ENCODE results near the gene MRPS22. TPM values are rescaled to one million over a fixed set of nuclear protein-coding genes. Genes with fewer than 3 reads are reported as not detected.

Gene MRPS22
- total RNA-seq (10 to 100 TPM; 37.2 to 41.2 TPM), polyA plus RNA-seq (10 to 100 TPM; 33.6 to 43.8 (median 42.1) TPM), total RNA-seq (54.5 to 81.8 (median 70.3) reads per million in 6 experiments)

GRCh38 chr3:139343895-139344856 is at the start of gene MRPS22:
TSS of gene MRPS22 (plus strand) at chr3:139344020. CDS start at chr3:139344027, 7 bp downstream.
- Mint-ChIP-seq H3K4me1 (peaks cover 3 to 16% (median 6%) of the 10 kb centered on the region in 4 donors), H3K27ac (peak within 1 kb of the TSS in 3 of 10 donors; percentile 53 to 83 (median 70)), H3K9me3 (peaks cover 0 to 11% (median 0%) of the 10 kb centered on the region in 9 donors), H3K4me3 (no peak within 1 kb of the TSS), H3K36me3 (peaks cover 0 to 25% (median 0%) of the 10 kb centered on the region in 3 donors), H3K27me3 (peaks cover 0 to 12% (median 5%) of the 10 kb centered on the region in 5 donors)
- DNase-seq (peak; percentile 60 to 90 (median 80)), ATAC-seq (peak; percentile 99)
- POLR2A ChIA-PET = interaction anchor here (0.8 to 1.4 kb wide), 3 partner anchors 10 to 45 kb away, joined by 3 to 4 read pairs (median 4); partner anchors contain the start of gene COPB2

DNA sequence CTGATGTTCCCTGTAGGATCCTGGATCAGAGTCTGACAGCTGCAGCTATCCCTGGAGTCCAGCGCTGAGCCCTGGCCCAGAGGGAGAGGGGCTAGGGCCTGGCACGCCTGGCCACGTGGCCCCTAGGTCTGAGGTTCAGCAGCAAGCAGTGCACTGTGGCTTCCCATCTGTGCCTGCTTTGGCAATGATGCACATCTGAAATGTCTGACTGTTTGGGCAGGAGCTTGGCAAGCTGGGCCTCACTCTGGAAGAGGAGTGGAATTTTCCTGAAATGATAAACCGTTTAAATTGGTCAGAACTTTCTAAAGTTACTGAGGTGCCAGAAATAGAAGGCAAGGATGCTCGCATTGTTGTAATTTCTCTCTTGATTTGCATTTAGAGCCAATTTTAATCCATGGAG is 48.8 kb upstream of the MRPS22 start:
- no peak for ATAC-seq
- H3K36me3 Mint-ChIP-seq = no peaks in the 10 kb centered on the region
- no peaks in the 10 kb centered on the region for H3K9me3 Mint-ChIP-seq
- POLR2A ChIA-PET = no interaction called here
- H3K27me3 Mint-ChIP-seq = peaks cover 0 to 9% (median 0%) of the 10 kb centered on the region in 5 donors
- peaks cover 0 to 2% (median 0%) of the 10 kb centered on the region in 4 donors for H3K4me1 Mint-ChIP-seq
- no peak for DNase-seq
- no peak overlapping the region for H3K4me3 Mint-ChIP-seq
- no peak overlapping the region for H3K27ac Mint-ChIP-seq

DNA sequence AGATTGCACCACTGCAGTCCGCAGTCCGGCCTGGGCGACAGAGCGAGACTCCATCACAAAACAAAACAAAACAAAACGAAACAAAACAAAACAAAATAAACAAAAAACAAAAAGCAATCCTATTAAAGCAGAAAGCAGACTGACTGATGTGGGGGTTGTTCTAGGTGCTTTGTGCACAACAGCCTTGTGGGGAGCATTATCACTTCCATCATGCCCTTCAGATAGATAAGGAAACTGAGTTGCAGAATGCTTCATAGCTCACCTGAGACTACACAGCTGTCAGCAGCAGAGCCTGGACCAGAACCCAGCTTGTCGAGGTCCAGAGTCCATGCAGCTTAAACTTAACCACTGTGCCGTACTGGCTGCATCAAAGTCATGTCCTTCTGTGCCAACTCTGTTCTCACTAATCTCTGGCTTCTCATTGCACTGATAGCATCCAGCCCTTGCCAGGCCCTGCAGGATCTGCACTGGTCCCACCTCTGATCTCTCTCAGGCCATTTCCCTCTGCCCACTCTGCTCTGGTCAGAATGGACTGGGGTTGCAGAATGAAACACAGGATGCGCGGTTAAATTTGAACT is 47.6 kb upstream of the MRPS22 start:
- no peaks in the 10 kb centered on the region for H3K9me3 Mint-ChIP-seq
- no peak overlapping the region for H3K4me3 Mint-ChIP-seq
- H3K4me1 Mint-ChIP-seq = peaks cover 0 to 2% (median 0%) of the 10 kb centered on the region in 4 donors
- no peak overlapping the region for H3K27ac Mint-ChIP-seq
- POLR2A ChIA-PET = no interaction called here
- ATAC-seq (no peak), DNase-seq (no peak)
- H3K36me3 Mint-ChIP-seq = no peaks in the 10 kb centered on the region
- H3K27me3 Mint-ChIP-seq = peaks cover 0 to 9% (median 3%) of the 10 kb centered on the region in 5 donors

DNA sequence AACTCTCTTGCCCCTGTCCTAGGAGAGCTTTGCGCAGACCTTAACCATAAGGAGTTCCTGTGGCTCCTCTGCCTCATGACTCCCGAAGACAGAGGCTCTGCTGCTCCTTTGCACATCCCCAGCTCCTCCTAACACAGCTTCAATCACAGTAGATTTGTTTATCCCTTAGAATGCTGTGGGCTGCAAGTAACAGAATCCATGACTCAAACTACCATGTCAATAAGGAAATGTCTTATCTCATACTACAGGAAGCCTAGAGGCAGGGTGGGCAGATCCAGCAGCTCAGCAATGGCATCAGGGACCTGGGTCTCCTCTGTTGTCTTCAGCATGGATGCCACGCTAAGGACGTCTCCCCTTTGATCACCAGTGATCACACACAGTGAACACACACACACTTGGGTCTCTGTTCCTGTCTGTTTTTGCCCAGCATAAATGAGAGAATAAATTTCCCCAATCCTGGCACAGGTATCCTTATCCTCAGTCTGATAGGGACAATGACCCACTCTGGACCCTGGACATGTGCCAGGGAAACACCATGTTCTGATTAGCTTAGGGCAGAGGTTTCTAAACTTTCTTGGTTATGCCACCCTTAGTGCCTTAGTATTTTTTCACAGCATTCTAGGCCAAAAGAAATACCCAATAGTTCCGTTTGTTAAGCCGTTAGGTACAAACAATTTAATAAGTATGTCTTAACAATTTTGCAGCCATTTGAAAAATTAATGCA is 46.1 kb upstream of the MRPS22 start:
- DNase-seq (no peak), ATAC-seq (no peak)
- POLR2A ChIA-PET = no interaction called here
- H3K4me1 Mint-ChIP-seq = peaks cover 0 to 7% (median 2%) of the 10 kb centered on the region in 4 donors
- H3K4me3 Mint-ChIP-seq = no peak overlapping the region
- H3K27ac Mint-ChIP-seq = no peak overlapping the region
- peaks cover 0 to 9% (median 5%) of the 10 kb centered on the region in 5 donors for H3K27me3 Mint-ChIP-seq
- H3K36me3 Mint-ChIP-seq = no peaks in the 10 kb centered on the region
- no peaks in the 10 kb centered on the region for H3K9me3 Mint-ChIP-seq

- no peaks in the 10 kb centered on the region for H3K36me3 Mint-ChIP-seq
- POLR2A ChIA-PET = no interaction called here
- H3K9me3 Mint-ChIP-seq = no peaks in the 10 kb centered on the region
- H3K4me3 Mint-ChIP-seq = no peak overlapping the region
- peaks cover 0 to 9% (median 5%) of the 10 kb centered on the region in 5 donors for H3K27me3 Mint-ChIP-seq
- peaks cover 0 to 7% (median 2%) of the 10 kb centered on the region in 4 donors for H3K4me1 Mint-ChIP-seq
- H3K27ac Mint-ChIP-seq = no peak overlapping the region
- ATAC-seq (no peak), DNase-seq (no peak)
Observed at GRCh38 chr3:139299261-139300132, 44.3 kb upstream of the MRPS22 start.

DNA sequence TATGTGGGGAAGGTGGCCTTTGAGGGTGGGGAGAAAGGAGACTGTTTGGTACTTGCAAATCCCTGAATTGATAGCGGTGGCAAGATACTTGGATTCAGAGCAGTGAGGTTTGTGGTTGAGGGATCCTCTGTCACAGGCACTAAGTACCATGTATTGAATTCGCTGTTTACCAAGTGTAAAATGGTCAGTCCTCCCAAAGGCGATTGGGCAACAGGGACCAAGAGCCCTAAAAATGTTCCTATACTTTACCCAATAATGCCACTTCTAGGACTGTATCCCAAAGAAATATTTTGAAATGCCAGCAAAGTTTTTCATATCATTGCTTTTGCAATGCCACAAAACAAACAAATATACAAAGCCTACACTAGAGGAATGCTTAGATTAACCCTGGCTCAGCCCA is 43.4 kb upstream of the MRPS22 start:
- no peak overlapping the region for H3K27ac Mint-ChIP-seq
- POLR2A ChIA-PET = no interaction called here
- ATAC-seq (no peak), DNase-seq (no peak)
- no peak overlapping the region for H3K4me3 Mint-ChIP-seq
- H3K4me1 Mint-ChIP-seq = peaks cover 0 to 7% (median 2%) of the 10 kb centered on the region in 4 donors
- H3K27me3 Mint-ChIP-seq = peaks cover 0 to 7% (median 5%) of the 10 kb centered on the region in 5 donors
- no peaks in the 10 kb centered on the region for H3K36me3 Mint-ChIP-seq
- no peaks in the 10 kb centered on the region for H3K9me3 Mint-ChIP-seq

- Mint-ChIP-seq H3K4me1 (peaks cover 0 to 7% (median 2%) of the 10 kb centered on the region in 4 donors), H3K36me3 (no peaks in the 10 kb centered on the region), H3K27me3 (peaks cover 0 to 5% (median 3%) of the 10 kb centered on the region in 5 donors), H3K27ac (no peak overlapping the region), H3K4me3 (no peak overlapping the region), H3K9me3 (no peaks in the 10 kb centered on the region)
- DNase-seq (no peak), ATAC-seq (no peak)
- POLR2A ChIA-PET = no interaction called here
Observed at GRCh38 chr3:139301183-139301582, 42.6 kb upstream of the MRPS22 start.

- no peaks in the 10 kb centered on the region for H3K9me3 Mint-ChIP-seq
- POLR2A ChIA-PET = no interaction called here
- no peak for ATAC-seq
- H3K27ac Mint-ChIP-seq = no peak overlapping the region
- H3K4me3 Mint-ChIP-seq = no peak overlapping the region
- no peak for DNase-seq
- H3K36me3 Mint-ChIP-seq = no peaks in the 10 kb centered on the region
- peaks cover 0 to 7% (median 2%) of the 10 kb centered on the region in 4 donors for H3K4me1 Mint-ChIP-seq
- H3K27me3 Mint-ChIP-seq = peaks cover 0 to 5% (median 3%) of the 10 kb centered on the region in 5 donors
Observed at GRCh38 chr3:139301654-139302053, 42.2 kb upstream of the MRPS22 start.

DNA sequence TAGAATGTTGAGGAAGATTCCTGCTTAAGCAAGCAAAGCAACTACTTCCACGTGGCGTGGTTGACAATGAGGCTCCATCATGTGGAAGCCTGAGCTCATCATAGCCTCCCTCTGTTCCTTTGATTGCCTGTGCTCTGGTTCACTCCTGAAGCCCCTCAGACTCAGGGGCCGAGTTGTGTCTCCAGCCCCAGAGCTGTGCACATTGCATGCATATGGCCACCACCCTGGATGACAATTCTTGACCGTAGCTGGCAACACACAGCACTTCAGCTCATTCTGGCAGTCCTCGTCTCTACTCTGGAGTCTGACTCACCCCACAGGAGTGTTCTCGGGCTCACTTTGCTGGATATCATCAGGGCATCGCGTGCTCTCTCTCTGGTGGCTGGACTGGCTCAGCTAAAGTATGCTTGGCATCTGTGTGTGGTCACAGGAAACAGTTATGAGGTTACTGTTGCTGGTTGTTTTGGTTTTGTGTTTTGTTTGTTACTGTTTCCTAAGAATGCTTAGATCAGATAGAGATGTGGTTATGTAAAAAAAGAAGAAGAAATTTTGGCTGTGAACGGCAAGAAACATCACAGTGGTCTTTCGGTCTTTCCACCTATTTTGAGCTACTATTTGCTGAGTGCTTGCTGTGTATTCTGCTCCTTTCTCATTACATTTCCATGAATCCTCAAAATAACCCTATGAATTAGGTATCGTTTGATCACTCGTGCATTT is 41.6 kb upstream of the MRPS22 start:
- DNase-seq (no peak), ATAC-seq (no peak)
- H3K9me3 Mint-ChIP-seq = no peaks in the 10 kb centered on the region
- H3K4me1 Mint-ChIP-seq = peaks cover 0 to 7% (median under 1%) of the 10 kb centered on the region in 4 donors
- POLR2A ChIA-PET = no interaction called here
- H3K27me3 Mint-ChIP-seq = peaks cover 0 to 5% (median under 1%) of the 10 kb centered on the region in 5 donors
- H3K27ac Mint-ChIP-seq = no peak overlapping the region
- no peaks in the 10 kb centered on the region for H3K36me3 Mint-ChIP-seq
- no peak overlapping the region for H3K4me3 Mint-ChIP-seq

- peaks cover 0 to 7% (median under 1%) of the 10 kb centered on the region in 4 donors for H3K4me1 Mint-ChIP-seq
- H3K27me3 Mint-ChIP-seq = peaks cover 0 to 5% (median 0%) of the 10 kb centered on the region in 5 donors
- POLR2A ChIA-PET = no interaction called here
- H3K27ac Mint-ChIP-seq = no peak overlapping the region
- DNase-seq (no peak), ATAC-seq (no peak)
- H3K36me3 Mint-ChIP-seq = no peaks in the 10 kb centered on the region
- H3K9me3 Mint-ChIP-seq = no peaks in the 10 kb centered on the region
- no peak overlapping the region for H3K4me3 Mint-ChIP-seq
Observed at GRCh38 chr3:139302801-139303113, 41.1 kb upstream of the MRPS22 start.

GRCh38 chr3:139303216-139303615 is 40.6 kb upstream of the MRPS22 start:
- Mint-ChIP-seq H3K9me3 (no peaks in the 10 kb centered on the region), H3K27me3 (peaks cover 0 to 5% (median 0%) of the 10 kb centered on the region in 5 donors), H3K4me1 (peaks cover 0 to 7% (median under 1%) of the 10 kb centered on the region in 4 donors), H3K36me3 (no peaks in the 10 kb centered on the region), H3K4me3 (no peak overlapping the region), H3K27ac (no peak overlapping the region)
- DNase-seq (no peak), ATAC-seq (no peak)
- POLR2A ChIA-PET = no interaction called here
